ENCODE data around the gene WFDC1.

Gene WFDC1

DNA sequence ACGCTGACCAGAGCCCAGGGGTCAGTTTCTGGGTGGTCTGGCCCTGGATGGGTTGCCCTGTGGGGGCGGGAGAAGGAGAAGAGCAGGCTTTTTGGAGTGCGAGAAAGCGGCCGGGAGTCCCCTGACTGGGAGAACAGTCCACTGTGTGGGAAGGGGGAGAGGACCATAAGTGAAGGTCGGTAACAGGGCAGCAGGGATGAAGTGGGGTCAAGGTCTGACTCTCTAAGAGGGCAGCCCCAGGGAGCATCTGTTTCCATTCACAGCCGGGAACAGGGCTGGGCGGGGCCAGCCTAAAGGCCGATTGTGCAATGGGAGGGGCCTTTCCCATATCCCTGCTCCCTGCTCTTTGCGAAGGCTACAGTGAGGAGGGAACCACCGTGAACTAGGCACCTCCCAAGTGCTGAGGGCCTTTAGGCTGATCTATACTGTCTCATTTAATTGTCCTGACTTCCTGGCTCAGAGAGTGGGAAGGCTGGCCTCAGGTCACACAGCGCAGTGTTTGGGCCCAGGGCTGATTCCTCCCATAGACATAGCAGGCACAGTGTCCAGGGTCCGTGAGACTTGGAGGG lies 10.4 kb upstream of the WFDC1 start:
- Histone ChIP-seq H3K27me3 (ENCODE audit: insufficient read depth, low read length) (peaks cover 17% of the 10 kb centered on the region), H2AFZ (ENCODE audit: low read length, unreplicated experiment) (no peak overlapping the region), H3K27ac (ENCODE audit: low read depth, low read length) (no peak overlapping the region), H3K79me2 (ENCODE audit: control insufficient read depth, insufficient read depth, low read length, unreplicated experiment) (no peaks in the 10 kb centered on the region), H3K4me3 (ENCODE audit: low read depth, low read length) (no peak overlapping the region), H3K36me3 (ENCODE audit: insufficient read depth, low read length) (no peaks in the 10 kb centered on the region), H3K4me1 (ENCODE audit: control insufficient read depth, insufficient read depth, low read length, unreplicated experiment) (peaks cover 9% of the 10 kb centered on the region)

GRCh38 chr16:84286578-84287240 lies 8.0 kb upstream of the WFDC1 start:
- peaks cover 9% of the 10 kb centered on the region for H3K4me1 ChIP-seq (ENCODE audit: control insufficient read depth, insufficient read depth, low read length, unreplicated experiment)
- 0 out of 2 replicates have a peak overlapping the region, but pooled peaks have one; percentile 1 for H3K27ac ChIP-seq (ENCODE audit: low read depth, low read length)
- H3K27me3 ChIP-seq (ENCODE audit: insufficient read depth, low read length), result peaks cover 25% of the 10 kb centered on the region
- no peak overlapping the region for H2AFZ ChIP-seq (ENCODE audit: low read length, unreplicated experiment)
- H3K36me3 ChIP-seq (ENCODE audit: insufficient read depth, low read length), result no peaks in the 10 kb centered on the region
- H3K4me3 ChIP-seq (ENCODE audit: low read depth, low read length), result no peak overlapping the region
- H3K79me2 ChIP-seq (ENCODE audit: control insufficient read depth, insufficient read depth, low read length, unreplicated experiment), result no peaks in the 10 kb centered on the region

DNA sequence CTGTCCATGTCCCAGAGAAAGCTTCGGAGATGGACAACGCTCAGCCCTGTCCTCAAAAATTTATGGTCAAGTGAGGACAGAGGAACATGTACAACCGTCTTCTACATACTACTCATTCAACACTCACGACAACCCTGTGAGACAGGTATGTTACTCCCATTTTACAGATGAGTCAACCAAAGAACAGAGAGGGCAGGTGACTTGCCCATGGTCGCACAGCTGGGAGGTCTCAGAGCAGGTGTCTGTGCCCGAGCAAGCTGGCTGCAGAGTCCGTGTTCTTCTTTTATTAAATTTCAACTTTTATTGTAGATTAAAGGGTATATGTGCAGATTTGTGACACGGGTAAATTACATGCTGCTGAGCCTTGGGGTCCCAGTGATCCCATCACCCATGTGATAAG lies 5.8 kb upstream of the WFDC1 start:
- Histone ChIP-seq H3K4me1 (ENCODE audit: control insufficient read depth, insufficient read depth, low read length, unreplicated experiment) (peaks cover 7% of the 10 kb centered on the region), H3K4me3 (ENCODE audit: low read depth, low read length) (no peak overlapping the region), H3K36me3 (ENCODE audit: insufficient read depth, low read length) (no peaks in the 10 kb centered on the region), H3K79me2 (ENCODE audit: control insufficient read depth, insufficient read depth, low read length, unreplicated experiment) (no peaks in the 10 kb centered on the region), H3K27me3 (ENCODE audit: insufficient read depth, low read length) (peaks cover 30% of the 10 kb centered on the region), H2AFZ (ENCODE audit: low read length, unreplicated experiment) (no peak overlapping the region), H3K27ac (ENCODE audit: low read depth, low read length) (no peak overlapping the region)

DNA sequence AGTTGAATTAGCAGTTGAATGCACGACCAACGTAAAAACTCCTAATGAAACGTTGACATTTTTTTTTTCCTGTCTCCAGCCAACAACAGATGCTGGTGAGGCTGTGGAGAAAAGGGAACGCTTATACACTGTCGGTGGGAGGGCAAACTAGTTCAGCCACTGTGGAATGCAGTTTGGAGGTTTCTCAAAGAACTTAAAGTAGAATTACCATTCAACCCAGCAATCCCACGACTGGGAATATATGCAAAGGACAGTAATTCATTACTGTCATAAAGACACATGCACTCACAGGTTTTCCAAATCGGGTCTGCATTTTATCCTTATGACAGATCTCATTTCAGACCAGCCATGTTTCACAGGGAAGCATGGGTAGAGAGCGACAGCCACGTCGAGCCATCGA lies 3.5 kb upstream of the WFDC1 start:
- Histone ChIP-seq H3K79me2 (ENCODE audit: control insufficient read depth, insufficient read depth, low read length, unreplicated experiment) (no peaks in the 10 kb centered on the region), H3K27ac (ENCODE audit: low read depth, low read length) (no peak overlapping the region), H3K4me3 (ENCODE audit: low read depth, low read length) (no peak overlapping the region), H3K27me3 (ENCODE audit: insufficient read depth, low read length) (peaks cover 51% of the 10 kb centered on the region), H3K4me1 (ENCODE audit: control insufficient read depth, insufficient read depth, low read length, unreplicated experiment) (peaks cover 13% of the 10 kb centered on the region), H2AFZ (ENCODE audit: low read length, unreplicated experiment) (no peak overlapping the region), H3K36me3 (ENCODE audit: insufficient read depth, low read length) (no peaks in the 10 kb centered on the region)

DNA sequence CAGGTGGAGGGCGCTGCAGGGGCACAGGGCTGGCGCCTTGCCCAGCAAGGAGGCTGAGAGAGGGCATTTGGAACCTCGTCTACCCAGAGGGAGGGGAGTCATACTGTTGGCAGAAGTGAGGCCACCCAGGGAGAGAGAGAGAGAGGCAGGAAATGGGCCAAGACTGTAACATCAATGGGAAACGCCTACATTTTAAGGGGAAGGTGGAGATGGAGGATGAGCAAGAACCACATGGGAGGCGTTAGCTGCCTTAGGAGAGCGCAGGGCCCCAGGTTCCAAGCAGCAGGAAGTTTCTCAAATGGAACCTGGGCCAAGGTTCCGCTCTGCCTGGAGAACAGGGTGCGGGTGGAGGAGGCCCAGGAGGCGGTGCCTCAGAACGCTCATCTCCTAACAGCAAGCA lies 2.7 kb upstream of the WFDC1 start:
- H3K4me1 ChIP-seq (ENCODE audit: control insufficient read depth, insufficient read depth, low read length, unreplicated experiment), result peaks cover 10% of the 10 kb centered on the region
- H3K27ac ChIP-seq (ENCODE audit: low read depth, low read length), result no peak overlapping the region
- H3K27me3 ChIP-seq (ENCODE audit: insufficient read depth, low read length), result peaks cover 59% of the 10 kb centered on the region
- no peaks in the 10 kb centered on the region for H3K36me3 ChIP-seq (ENCODE audit: insufficient read depth, low read length)
- no peak overlapping the region for H3K4me3 ChIP-seq (ENCODE audit: low read depth, low read length)
- H2AFZ ChIP-seq (ENCODE audit: low read length, unreplicated experiment), result no peak overlapping the region
- no peaks in the 10 kb centered on the region for H3K79me2 ChIP-seq (ENCODE audit: control insufficient read depth, insufficient read depth, low read length, unreplicated experiment)

DNA sequence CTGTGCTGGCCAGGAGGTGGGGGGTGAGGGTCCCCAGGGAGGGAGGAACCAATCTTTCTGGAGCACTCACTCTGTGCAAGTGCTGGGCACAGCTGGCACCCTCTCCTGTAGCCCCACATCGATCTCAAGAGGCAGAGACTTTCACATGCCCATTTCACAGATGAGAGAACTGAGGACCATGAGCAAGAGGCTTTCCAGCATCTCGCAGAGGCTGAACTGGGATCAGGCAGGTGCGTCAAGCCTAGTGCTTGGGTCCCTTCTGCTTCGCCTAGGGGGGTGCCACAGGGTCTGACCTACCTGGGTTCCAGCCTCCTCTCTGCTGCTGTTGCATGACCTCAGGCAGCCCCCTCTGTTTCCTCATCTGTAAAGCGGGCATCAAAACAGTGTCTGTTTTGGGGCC lies 1.3 kb upstream of the WFDC1 start:
- Histone ChIP-seq H2AFZ (ENCODE audit: low read length, unreplicated experiment) (no peak overlapping the region), H3K27ac (ENCODE audit: low read depth, low read length) (no peak overlapping the region), H3K4me1 (ENCODE audit: control insufficient read depth, insufficient read depth, low read length, unreplicated experiment) (peaks cover 10% of the 10 kb centered on the region), H3K27me3 (ENCODE audit: insufficient read depth, low read length) (peaks cover 52% of the 10 kb centered on the region), H3K36me3 (ENCODE audit: insufficient read depth, low read length) (no peaks in the 10 kb centered on the region), H3K4me3 (ENCODE audit: low read depth, low read length) (no peak overlapping the region), H3K79me2 (ENCODE audit: control insufficient read depth, insufficient read depth, low read length, unreplicated experiment) (no peaks in the 10 kb centered on the region)

- Histone ChIP-seq H3K4me3 (ENCODE audit: low read depth, low read length) (no peak overlapping the region), H3K36me3 (ENCODE audit: insufficient read depth, low read length) (no peaks in the 10 kb centered on the region), H3K79me2 (ENCODE audit: control insufficient read depth, insufficient read depth, low read length, unreplicated experiment) (no peaks in the 10 kb centered on the region), H2AFZ (ENCODE audit: low read length, unreplicated experiment) (no peak overlapping the region), H3K27me3 (ENCODE audit: insufficient read depth, low read length) (peaks cover 44% of the 10 kb centered on the region), H3K27ac (ENCODE audit: low read depth, low read length) (no peak overlapping the region), H3K4me1 (ENCODE audit: control insufficient read depth, insufficient read depth, low read length, unreplicated experiment) (peaks cover 10% of the 10 kb centered on the region)
Observed at GRCh38 chr16:84294117-84294516, 561 bp upstream of the WFDC1 start.

DNA sequence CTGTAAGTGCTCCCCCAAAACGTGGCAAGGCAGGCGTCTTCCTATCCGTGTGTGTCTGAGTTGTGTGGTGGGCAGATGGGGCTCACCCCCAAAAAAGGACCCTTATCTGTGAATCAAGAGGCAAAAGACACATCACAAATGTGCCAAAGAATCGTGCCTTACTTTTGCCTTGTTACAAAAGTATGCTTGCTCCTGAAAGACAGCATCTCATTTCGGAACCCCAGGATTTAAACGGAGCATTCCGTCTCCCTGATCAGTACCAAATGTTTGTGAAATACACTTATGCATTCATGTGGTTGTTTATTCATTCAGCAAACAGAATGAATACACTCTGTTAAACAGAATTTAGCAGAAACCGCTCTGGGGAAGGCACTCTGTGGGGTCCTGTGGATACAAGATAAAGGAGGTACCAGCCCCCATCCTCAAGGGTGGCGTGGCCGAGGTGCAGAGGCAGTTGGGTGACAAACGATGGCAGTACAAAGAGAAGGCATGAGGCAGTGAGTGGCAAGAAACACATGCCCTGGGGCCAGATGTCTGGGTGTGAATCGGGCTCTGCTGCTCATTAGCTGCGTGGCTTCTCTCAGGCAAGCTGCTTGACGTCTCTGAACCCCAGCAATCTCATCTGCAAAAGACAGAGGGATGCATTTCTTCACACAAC lies 654 bp downstream of the WFDC1 start:
- Histone ChIP-seq H3K4me1 (ENCODE audit: control insufficient read depth, insufficient read depth, low read length, unreplicated experiment) (peaks cover 10% of the 10 kb centered on the region), H3K4me3 (ENCODE audit: low read depth, low read length) (peak overlapping the region; percentile 69; the same call in 1 of the 2 replicates), H2AFZ (ENCODE audit: low read length, unreplicated experiment) (no peak overlapping the region), H3K36me3 (ENCODE audit: insufficient read depth, low read length) (no peaks in the 10 kb centered on the region), H3K27ac (ENCODE audit: low read depth, low read length) (no peak overlapping the region), H3K79me2 (ENCODE audit: control insufficient read depth, insufficient read depth, low read length, unreplicated experiment) (no peaks in the 10 kb centered on the region), H3K27me3 (ENCODE audit: insufficient read depth, low read length) (peaks cover 39% of the 10 kb centered on the region)

GRCh38 chr16:84298376-84298899 lies 3.8 kb downstream of the WFDC1 start:
- no peaks in the 10 kb centered on the region for H3K79me2 ChIP-seq (ENCODE audit: control insufficient read depth, insufficient read depth, low read length, unreplicated experiment)
- no peak overlapping the region for H2AFZ ChIP-seq (ENCODE audit: low read length, unreplicated experiment)
- peaks cover 10% of the 10 kb centered on the region for H3K4me1 ChIP-seq (ENCODE audit: control insufficient read depth, insufficient read depth, low read length, unreplicated experiment)
- H3K36me3 ChIP-seq (ENCODE audit: insufficient read depth, low read length), result no peaks in the 10 kb centered on the region
- H3K27ac ChIP-seq (ENCODE audit: low read depth, low read length), result no peak overlapping the region
- no peak overlapping the region for H3K4me3 ChIP-seq (ENCODE audit: low read depth, low read length)
- peaks cover 55% of the 10 kb centered on the region for H3K27me3 ChIP-seq (ENCODE audit: insufficient read depth, low read length)

GRCh38 chr16:84299734-84300440 lies 5.2 kb downstream of the WFDC1 start:
- no peaks in the 10 kb centered on the region for H3K36me3 ChIP-seq (ENCODE audit: insufficient read depth, low read length)
- no peaks in the 10 kb centered on the region for H3K79me2 ChIP-seq (ENCODE audit: control insufficient read depth, insufficient read depth, low read length, unreplicated experiment)
- peaks cover 47% of the 10 kb centered on the region for H3K27me3 ChIP-seq (ENCODE audit: insufficient read depth, low read length)
- peaks cover 6% of the 10 kb centered on the region for H3K4me1 ChIP-seq (ENCODE audit: control insufficient read depth, insufficient read depth, low read length, unreplicated experiment)
- H3K27ac ChIP-seq (ENCODE audit: low read depth, low read length), result no peak overlapping the region
- H3K4me3 ChIP-seq (ENCODE audit: low read depth, low read length), result no peak overlapping the region
- no peak overlapping the region for H2AFZ ChIP-seq (ENCODE audit: low read length, unreplicated experiment)
